H1 (cell line): ENCODE results near the gene TNP2. TPM values are rescaled to one million over a fixed set of nuclear protein-coding genes. Genes with fewer than 3 reads are reported as not detected.

ENCODE experiments used
- polyA plus RNA-seq, 7 experiments: library from polyadenylated mRNA; depleted of rRNA in 3 of 7; stranded (reverse) in 5 of 7; unstranded in 2 of 7; fragments of >200 nt in 5 of 7; fragments of 200-250 nt in 2 of 7; gene quantifications; 1 replicate in 5 of 7; 2 replicates in 1 of 7; 4 replicates in 1 of 7; pipeline versions ENCODE4 v1.2.1 to v1.2.3, GENCODE V29; 2011 to 2013; ENCODE audit warnings: missing spikeins in 2 of 7, mixed read lengths in 2 of 7
- total RNA-seq: library from RNA; stranded (reverse); fragmentation: NEBNext Ultra II Directional; extraction: Animal tissue kit (Norgen Biotek cat#: 25700); gene quantifications from 2 replicates; pipeline ENCODE4 v1.2.1, GENCODE V29; 2021
- TF ChIP-seq, protein P1 (sequence below): IDR thresholded peaks from 2 replicates; pipeline ENCODE4 v1.6.1; 2011; ENCODE audit warnings: low read depth, mild to moderate bottlenecking, low read length; ENCODE audit not compliant: insufficient read depth

TNP2 gene
- total and polyA plus RNA-seq, 2 of the 8 experiments (the other 6 are each of a cell fraction or from before 2014, with no cell fraction given) = not detected

DNA sequence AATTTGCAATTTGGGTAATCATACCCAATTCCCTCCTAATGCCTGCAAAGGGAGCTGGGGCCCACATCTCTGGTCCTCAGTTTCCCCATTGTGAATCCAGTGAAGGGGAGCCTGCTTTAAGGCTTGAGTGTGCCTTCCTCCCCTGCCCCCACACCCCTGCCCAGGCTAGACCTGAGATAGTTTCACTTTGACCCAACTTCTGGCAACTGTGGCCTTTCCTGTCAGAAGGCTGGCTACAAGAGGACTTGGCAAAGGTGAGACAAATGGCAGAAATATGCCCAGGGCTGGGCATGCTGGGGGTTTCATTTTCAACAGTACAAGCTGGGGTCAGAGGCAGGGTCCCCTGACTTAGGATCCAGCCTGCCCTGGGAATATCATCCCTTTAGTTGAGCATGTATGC, 23.1 kb downstream of the TNP2 start (continued):
- TF ChIP-seq, protein P1, sequence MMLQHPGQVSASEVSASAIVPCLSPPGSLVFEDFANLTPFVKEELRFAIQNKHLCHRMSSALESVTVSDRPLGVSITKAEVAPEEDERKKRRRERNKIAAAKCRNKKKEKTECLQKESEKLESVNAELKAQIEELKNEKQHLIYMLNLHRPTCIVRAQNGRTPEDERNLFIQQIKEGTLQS = no peak
